Hepatocyte (in vitro differentiated cells): ENCODE data around the gene PCDHA7. TPM values are rescaled to one million over a fixed set of nuclear protein-coding genes. Genes with fewer than 3 reads are reported as not detected.

Experiments
- DNase-seq: peaks from one replicate; pipeline ENCODE4 v3.0.0-alpha.2; 2016; ENCODE audit warnings: low spot score
- H2AFZ ChIP-seq: fragments of 200-600 bp; sonication (generic); 2 replicates; pipeline ENCODE4 v1.6.0; 2016; ENCODE audit warnings: antibody characterized with exemption, mild to moderate bottlenecking
- H3K27ac ChIP-seq: fragments of 200-600 bp; sonication (generic); 2 replicates; pipeline ENCODE4 v1.5.1; 2016; ENCODE audit warnings: mild to moderate bottlenecking
- H3K27me3 ChIP-seq: fragments of 200-600 bp; sonication (generic); 2 replicates; pipeline ENCODE4 v1.6.1; 2016
- H3K36me3 ChIP-seq: fragments of 200-600 bp; sonication (generic); replicated peaks from 2 replicates; pipeline ENCODE4 v1.5.1; 2016; ENCODE audit warnings: low read depth; ENCODE audit not compliant: insufficient read depth
- H3K4me1 ChIP-seq: fragments of 200-600 bp; sonication (generic); 2 replicates; pipeline ENCODE4 v1.5.1; 2016; ENCODE audit warnings: mild to moderate bottlenecking, moderate library complexity; ENCODE audit not compliant: insufficient read depth
- H3K4me2 ChIP-seq: fragments of 200-600 bp; sonication (generic); 2 replicates; pipeline ENCODE4 v1.6.0; 2016
- H3K4me3 ChIP-seq: fragments of 200-600 bp; sonication (generic); 2 replicates; pipeline ENCODE4 v1.5.1; 2016; ENCODE audit warnings: mild to moderate bottlenecking
- H3K79me2 ChIP-seq: fragments of 200-600 bp; sonication (generic); 2 replicates; pipeline ENCODE4 v1.6.0; 2017; ENCODE audit warnings: mild to moderate bottlenecking
- H3K9me2 ChIP-seq: fragments of 200-600 bp; sonication (generic); replicated peaks from 2 replicates; pipeline ENCODE4 v1.6.0; 2017; ENCODE audit warnings: mild to moderate bottlenecking; ENCODE audit not compliant: insufficient read depth
- H3K9me3 ChIP-seq: fragments of 200-600 bp; sonication (generic); 2 replicates; pipeline ENCODE4 v1.5.1; 2016; ENCODE audit warnings: low read depth, mild to moderate bottlenecking
- H4K20me1 ChIP-seq: fragments of 200-600 bp; sonication (generic); 2 replicates; pipeline ENCODE4 v1.6.0; 2016; ENCODE audit warnings: mild to moderate bottlenecking; ENCODE audit not compliant: insufficient read depth, poor library complexity, severe bottlenecking
- EZH2 ChIP-seq: fragments of 200-600 bp; sonication (generic); IDR thresholded peaks from 2 replicates; pipeline ENCODE4 v1.6.1; 2016; ENCODE audit warnings: antibody characterized with exemption, mild to moderate bottlenecking, borderline replicate concordance
- EZH2phosphoT487 ChIP-seq: fragments of 200-600 bp; sonication (generic); IDR thresholded peaks from one replicate; pipeline ENCODE4 v1.6.1; 2018; ENCODE audit warnings: antibody characterized with exemption, mild to moderate bottlenecking, low read depth, moderate library complexity; ENCODE audit not compliant: unreplicated experiment, severe bottlenecking
- WGBS: methylation state at CpG from one replicate; pipeline ENCODE4 v1.1.6; 2016; ENCODE audit warnings: low lambda C conversion rate; ENCODE audit errors: missing lambda C conversion rate; 5-methylcytosine and 5-hydroxymethylcytosine counted together
- polyA plus RNA-seq: library from polyadenylated mRNA; unstranded; fragments of >200 nt; fragmentation: Nextera tagmentation; extraction: Ambion mirVana; gene quantifications from 2 replicates; pipeline ENCODE4 v1.2.1, GENCODE V29; 2016
- total RNA-seq: library from RNA; depleted of rRNA; stranded (reverse); fragments of >200 nt; gene quantifications from 2 replicates; pipeline ENCODE4 v1.2.3, GENCODE V29; 2014
- TF ChIP-seq, protein P1 (sequence below): fragments of 200-600 bp; sonication (generic); IDR thresholded peaks from 2 replicates; pipeline ENCODE4 v1.5.1; 2016; ENCODE audit warnings: antibody characterized with exemption, mild to moderate bottlenecking; ENCODE audit not compliant: poor library complexity

The PCDHA7 gene
- total and polyA plus RNA-seq, 2 experiments from 2014 or later = 0.11 to 1.7 TPM

DNA sequence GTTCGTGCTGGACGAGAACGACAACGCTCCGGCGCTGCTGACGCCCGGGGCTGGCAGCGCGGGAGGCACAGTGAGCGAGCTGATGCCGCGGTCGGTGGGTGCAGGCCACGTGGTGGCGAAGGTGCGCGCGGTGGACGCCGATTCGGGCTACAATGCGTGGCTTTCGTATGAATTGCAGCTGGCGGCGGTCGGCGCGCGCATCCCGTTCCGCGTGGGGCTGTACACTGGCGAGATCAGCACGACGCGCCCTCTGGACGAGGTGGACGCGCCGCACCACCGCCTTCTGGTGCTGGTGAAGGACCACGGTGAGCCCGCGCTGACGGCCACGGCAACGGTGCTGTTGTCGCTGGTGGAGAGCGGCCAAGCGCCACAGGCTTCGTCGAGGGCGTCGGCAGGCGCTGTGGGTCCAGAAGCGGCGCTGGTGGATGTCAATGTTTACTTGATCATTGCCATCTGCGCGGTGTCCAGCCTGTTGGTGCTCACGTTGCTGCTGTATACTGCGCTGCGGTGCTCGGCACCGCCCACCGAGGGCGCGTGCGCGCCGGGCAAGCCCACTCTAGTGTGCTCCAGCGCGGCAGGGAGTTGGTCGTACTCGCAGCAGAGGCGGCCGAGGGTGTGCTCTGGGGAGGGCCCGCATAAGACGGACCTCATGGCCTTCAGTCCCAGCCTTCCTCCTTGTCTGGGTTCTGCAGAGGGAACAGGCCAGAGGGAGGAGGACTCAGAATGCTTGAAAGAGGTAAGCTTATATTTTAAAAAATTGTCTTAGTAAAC lies 50.0 kb downstream of the PCDHA7 start:
- H3K4me1 ChIP-seq = no peaks in the 10 kb centered on the region
- DNase-seq = no peak
- H3K4me3 ChIP-seq = no peak overlapping the region
- H3K27me3 ChIP-seq = no peaks in the 10 kb centered on the region
- H3K9me3 ChIP-seq = peaks cover 6% of the 10 kb centered on the region
- no peak overlapping the region for H2AFZ ChIP-seq
- H3K4me2 ChIP-seq = no peak overlapping the region
- H4K20me1 ChIP-seq = no peaks in the 10 kb centered on the region
- no peak for TF ChIP-seq EZH2phosphoT487
- TF ChIP-seq EZH2 = no peak
- TF ChIP-seq, protein P1, sequence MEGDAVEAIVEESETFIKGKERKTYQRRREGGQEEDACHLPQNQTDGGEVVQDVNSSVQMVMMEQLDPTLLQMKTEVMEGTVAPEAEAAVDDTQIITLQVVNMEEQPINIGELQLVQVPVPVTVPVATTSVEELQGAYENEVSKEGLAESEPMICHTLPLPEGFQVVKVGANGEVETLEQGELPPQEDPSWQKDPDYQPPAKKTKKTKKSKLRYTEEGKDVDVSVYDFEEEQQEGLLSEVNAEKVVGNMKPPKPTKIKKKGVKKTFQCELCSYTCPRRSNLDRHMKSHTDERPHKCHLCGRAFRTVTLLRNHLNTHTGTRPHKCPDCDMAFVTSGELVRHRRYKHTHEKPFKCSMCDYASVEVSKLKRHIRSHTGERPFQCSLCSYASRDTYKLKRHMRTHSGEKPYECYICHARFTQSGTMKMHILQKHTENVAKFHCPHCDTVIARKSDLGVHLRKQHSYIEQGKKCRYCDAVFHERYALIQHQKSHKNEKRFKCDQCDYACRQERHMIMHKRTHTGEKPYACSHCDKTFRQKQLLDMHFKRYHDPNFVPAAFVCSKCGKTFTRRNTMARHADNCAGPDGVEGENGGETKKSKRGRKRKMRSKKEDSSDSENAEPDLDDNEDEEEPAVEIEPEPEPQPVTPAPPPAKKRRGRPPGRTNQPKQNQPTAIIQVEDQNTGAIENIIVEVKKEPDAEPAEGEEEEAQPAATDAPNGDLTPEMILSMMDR = no peak
- WGBS = 100% methylated on average over 61 of the region's 79 CpGs
- H3K36me3 ChIP-seq = no peaks in the 10 kb centered on the region
- no peak overlapping the region for H3K27ac ChIP-seq
- no peaks in the 10 kb centered on the region for H3K9me2 ChIP-seq
- H3K79me2 ChIP-seq = peaks cover 10% of the 10 kb centered on the region

Other genes starting within 250 kb of the PCDHA7 start
- 0.84 and 2.3 TPM in 2 replicates for gene CD14, start 201.1 kb upstream of the PCDHA7 start, total RNA-seq
- 0.45 and 1.9 TPM in 2 replicates for gene CD14, start 201.1 kb upstream of the PCDHA7 start, polyA plus RNA-seq
- gene TMCO6, start 194.8 kb upstream of the PCDHA7 start, total RNA-seq = 10.0 and 25.8 TPM in 2 replicates
- gene TMCO6, start 194.8 kb upstream of the PCDHA7 start, polyA plus RNA-seq = 9.3 and 13.1 TPM in 2 replicates
- gene NDUFA2, start 186.6 kb upstream of the PCDHA7 start, total RNA-seq = 82.7 and 82.9 TPM in 2 replicates
- gene NDUFA2, start 186.6 kb upstream of the PCDHA7 start, polyA plus RNA-seq = 161 and 182 TPM in 2 replicates
- gene IK, start 186.4 kb upstream of the PCDHA7 start, total RNA-seq = 68.7 and 72.2 TPM in 2 replicates
- 75.0 and 83.2 TPM in 2 replicates for gene IK, start 186.4 kb upstream of the PCDHA7 start, polyA plus RNA-seq
- 21.2 and 21.4 TPM in 2 replicates for gene WDR55, start 169.4 kb upstream of the PCDHA7 start, total RNA-seq
- gene WDR55, start 169.4 kb upstream of the PCDHA7 start, polyA plus RNA-seq = 23.0 and 25.6 TPM in 2 replicates
- 0.36 and 1.3 TPM in 2 replicates for gene DND1, start 160.7 kb upstream of the PCDHA7 start, total RNA-seq
- gene DND1, start 160.7 kb upstream of the PCDHA7 start, polyA plus RNA-seq = 0.52 and 0.85 TPM in 2 replicates
- 40.0 and 41.1 TPM in 2 replicates for gene HARS1, start 142.9 kb upstream of the PCDHA7 start, total RNA-seq
- 56.6 and 58.8 TPM in 2 replicates for gene HARS1, start 142.9 kb upstream of the PCDHA7 start, polyA plus RNA-seq
- 22.8 and 26.9 TPM in 2 replicates for gene HARS2, start 142.8 kb upstream of the PCDHA7 start, total RNA-seq
- 28.6 and 32.3 TPM in 2 replicates for gene HARS2, start 142.8 kb upstream of the PCDHA7 start, polyA plus RNA-seq
- 37.7 and 40.9 TPM in 2 replicates for gene ZMAT2, start 133.8 kb upstream of the PCDHA7 start, total RNA-seq
- gene ZMAT2, start 133.8 kb upstream of the PCDHA7 start, polyA plus RNA-seq = 29.5 and 47.6 TPM in 2 replicates
- 0.04 TPM in 1 of 2 replicates, not detected in the other for gene PCDHA1, start 48.1 kb upstream of the PCDHA7 start, total RNA-seq
- not detected in 2 replicates for gene PCDHA1, start 48.1 kb upstream of the PCDHA7 start, polyA plus RNA-seq
- 2.3 and 3.9 TPM in 2 replicates for gene PCDHA2, start 39.4 kb upstream of the PCDHA7 start, total RNA-seq
- 2.0 and 2.6 TPM in 2 replicates for gene PCDHA2, start 39.4 kb upstream of the PCDHA7 start, polyA plus RNA-seq
- gene PCDHA3, start 33.2 kb upstream of the PCDHA7 start, total RNA-seq = 0.84 and 1.1 TPM in 2 replicates
- 0.12 and 0.49 TPM in 2 replicates for gene PCDHA3, start 33.2 kb upstream of the PCDHA7 start, polyA plus RNA-seq
- 25.2 and 30.0 TPM in 2 replicates for gene PCDHA4, start 27.2 kb upstream of the PCDHA7 start, total RNA-seq
- gene PCDHA4, start 27.2 kb upstream of the PCDHA7 start, polyA plus RNA-seq = 9.1 and 12.3 TPM in 2 replicates
- 2.2 and 2.5 TPM in 2 replicates for gene PCDHA5, start 12.7 kb upstream of the PCDHA7 start, total RNA-seq
- 0.15 and 0.45 TPM in 2 replicates for gene PCDHA5, start 12.7 kb upstream of the PCDHA7 start, polyA plus RNA-seq
- 3.2 and 3.4 TPM in 2 replicates for gene PCDHA6, start 6.3 kb upstream of the PCDHA7 start, total RNA-seq
- 0.27 and 0.38 TPM in 2 replicates for gene PCDHA6, start 6.3 kb upstream of the PCDHA7 start, polyA plus RNA-seq
- 1.6 and 1.9 TPM in 2 replicates for gene PCDHA8, start 6.9 kb downstream of the PCDHA7 start, total RNA-seq
- gene PCDHA8, start 6.9 kb downstream of the PCDHA7 start, polyA plus RNA-seq = 0.13 and 0.44 TPM in 2 replicates
- gene PCDHA9, start 14.1 kb downstream of the PCDHA7 start, total RNA-seq = 1.5 and 2.5 TPM in 2 replicates
- gene PCDHA9, start 14.1 kb downstream of the PCDHA7 start, polyA plus RNA-seq = 0.57 and 0.90 TPM in 2 replicates
- 9.7 and 13.8 TPM in 2 replicates for gene PCDHA10, start 21.6 kb downstream of the PCDHA7 start, total RNA-seq
- gene PCDHA10, start 21.6 kb downstream of the PCDHA7 start, polyA plus RNA-seq = 7.4 and 7.7 TPM in 2 replicates
- 1.8 and 4.5 TPM in 2 replicates for gene PCDHA11, start 34.7 kb downstream of the PCDHA7 start, total RNA-seq
- 2.5 TPM in 2 replicates for gene PCDHA11, start 34.7 kb downstream of the PCDHA7 start, polyA plus RNA-seq
- gene PCDHA12, start 41.0 kb downstream of the PCDHA7 start, total RNA-seq = 18.7 TPM in 2 replicates
- 7.2 and 7.8 TPM in 2 replicates for gene PCDHA12, start 41.0 kb downstream of the PCDHA7 start, polyA plus RNA-seq
- 4.1 and 4.3 TPM in 2 replicates for gene PCDHA13, start 47.9 kb downstream of the PCDHA7 start, total RNA-seq
- 0.27 and 1.2 TPM in 2 replicates for gene PCDHA13, start 47.9 kb downstream of the PCDHA7 start, polyA plus RNA-seq
- gene PCDHAC1, start 92.0 kb downstream of the PCDHA7 start, total RNA-seq = 6.3 and 7.0 TPM in 2 replicates
- 0.41 and 1.3 TPM in 2 replicates for gene PCDHAC1, start 92.0 kb downstream of the PCDHA7 start, polyA plus RNA-seq
- 6.8 and 11.3 TPM in 2 replicates for gene PCDHAC2, start 132.2 kb downstream of the PCDHA7 start, total RNA-seq
- gene PCDHAC2, start 132.2 kb downstream of the PCDHA7 start, polyA plus RNA-seq = 5.4 and 6.4 TPM in 2 replicates
- 0.16 and 0.17 TPM in 2 replicates for gene PCDHB1, start 217.1 kb downstream of the PCDHA7 start, total RNA-seq
- not detected in 2 replicates for gene PCDHB1, start 217.1 kb downstream of the PCDHA7 start, polyA plus RNA-seq